Cardiac muscle cell (in vitro differentiated cells and primary cell): ENCODE results near the gene DENND1C. TPM values are rescaled to one million over a fixed set of nuclear protein-coding genes. Genes with fewer than 3 reads are reported as not detected.

Source experiments
- DNase-seq, 2 donors: peaks; one replicate each; pipeline versions ENCODE4 v3.0.0 to v3.0.0-alpha.2; 2010 to 2017; ENCODE audit warnings: low read depth in 1 of 2, low spot score in 1 of 2
- H3K27ac ChIP-seq: fragments of 200-600 bp; sonication (generic); 2 replicates; pipeline ENCODE4 v1.5.1; 2016
- H3K27me3 ChIP-seq: fragments of 200-600 bp; sonication (generic); 2 replicates; pipeline ENCODE4 v1.6.0; 2016; ENCODE audit warnings: control low read depth
- H3K36me3 ChIP-seq: fragments of 200-600 bp; sonication (generic); 2 replicates; pipeline ENCODE4 v1.5.1; 2016; ENCODE audit warnings: control low read depth
- H3K4me1 ChIP-seq: fragments of 200-600 bp; sonication (generic); 2 replicates; pipeline ENCODE4 v1.8.1; 2017; ENCODE audit warnings: low read depth, mild to moderate bottlenecking, mixed run types
- H3K4me3 ChIP-seq: fragments of 200-600 bp; sonication (generic); 2 replicates; pipeline ENCODE4 v1.5.1; 2016; ENCODE audit warnings: mild to moderate bottlenecking
- H3K9me3 ChIP-seq: fragments of 200-600 bp; sonication (generic); 2 replicates; pipeline ENCODE4 v1.5.1; 2017; ENCODE audit warnings: low read depth, mild to moderate bottlenecking, control low read depth
- polyA plus RNA-seq: library from polyadenylated mRNA; unstranded; fragments of >200 nt; fragmentation: Nextera tagmentation; extraction: Ambion mirVana; gene quantifications from 2 replicates; pipeline ENCODE4 v1.2.1, GENCODE V29; 2016
- total RNA-seq: library from RNA; depleted of rRNA; stranded (reverse); fragments of >200 nt; gene quantifications from 2 replicates; pipeline ENCODE4 v1.2.3, GENCODE V29; 2016
- TF ChIP-seq, protein P1 (sequence below): IDR thresholded peaks from 2 replicates; pipeline ENCODE4 v1.5.1; 2012; ENCODE audit warnings: low read depth, mild to moderate bottlenecking, low read length

DENND1C gene
- total and polyA plus RNA-seq, 2 experiments from 2014 or later = 1.8 to 4.9 TPM

GRCh38 chr19:6500837-6501739 lies 19.5 kb upstream of the DENND1C start:
- TF ChIP-seq, protein P1, sequence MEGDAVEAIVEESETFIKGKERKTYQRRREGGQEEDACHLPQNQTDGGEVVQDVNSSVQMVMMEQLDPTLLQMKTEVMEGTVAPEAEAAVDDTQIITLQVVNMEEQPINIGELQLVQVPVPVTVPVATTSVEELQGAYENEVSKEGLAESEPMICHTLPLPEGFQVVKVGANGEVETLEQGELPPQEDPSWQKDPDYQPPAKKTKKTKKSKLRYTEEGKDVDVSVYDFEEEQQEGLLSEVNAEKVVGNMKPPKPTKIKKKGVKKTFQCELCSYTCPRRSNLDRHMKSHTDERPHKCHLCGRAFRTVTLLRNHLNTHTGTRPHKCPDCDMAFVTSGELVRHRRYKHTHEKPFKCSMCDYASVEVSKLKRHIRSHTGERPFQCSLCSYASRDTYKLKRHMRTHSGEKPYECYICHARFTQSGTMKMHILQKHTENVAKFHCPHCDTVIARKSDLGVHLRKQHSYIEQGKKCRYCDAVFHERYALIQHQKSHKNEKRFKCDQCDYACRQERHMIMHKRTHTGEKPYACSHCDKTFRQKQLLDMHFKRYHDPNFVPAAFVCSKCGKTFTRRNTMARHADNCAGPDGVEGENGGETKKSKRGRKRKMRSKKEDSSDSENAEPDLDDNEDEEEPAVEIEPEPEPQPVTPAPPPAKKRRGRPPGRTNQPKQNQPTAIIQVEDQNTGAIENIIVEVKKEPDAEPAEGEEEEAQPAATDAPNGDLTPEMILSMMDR = no peak
- Histone ChIP-seq H3K27ac (no peak overlapping the region), H3K9me3 (no peaks in the 10 kb centered on the region), H3K27me3 (peaks cover 28% of the 10 kb centered on the region), H3K4me3 (peak overlapping the region; percentile 43), H3K4me1 (no peaks in the 10 kb centered on the region), H3K36me3 (no peaks in the 10 kb centered on the region)
- DNase-seq = no peak

GRCh38 chr19:6499052-6499790 lies 17.6 kb upstream of the DENND1C start:
- TF ChIP-seq, protein P1 = no peak
- H3K4me1 ChIP-seq = no peaks in the 10 kb centered on the region
- no peaks in the 10 kb centered on the region for H3K36me3 ChIP-seq
- no peak for DNase-seq
- H3K4me3 ChIP-seq = no peak overlapping the region
- no peak overlapping the region for H3K27ac ChIP-seq
- H3K9me3 ChIP-seq = no peaks in the 10 kb centered on the region
- peaks cover 28% of the 10 kb centered on the region for H3K27me3 ChIP-seq

GRCh38 chr19:6498294-6499036 lies 16.9 kb upstream of the DENND1C start:
- peaks cover 28% of the 10 kb centered on the region for H3K27me3 ChIP-seq
- H3K27ac ChIP-seq = no peak overlapping the region
- H3K4me1 ChIP-seq = no peaks in the 10 kb centered on the region
- H3K36me3 ChIP-seq = no peaks in the 10 kb centered on the region
- H3K9me3 ChIP-seq = no peaks in the 10 kb centered on the region
- DNase-seq = no peak
- TF ChIP-seq, protein P1 = no peak
- no peak overlapping the region for H3K4me3 ChIP-seq

DNA sequence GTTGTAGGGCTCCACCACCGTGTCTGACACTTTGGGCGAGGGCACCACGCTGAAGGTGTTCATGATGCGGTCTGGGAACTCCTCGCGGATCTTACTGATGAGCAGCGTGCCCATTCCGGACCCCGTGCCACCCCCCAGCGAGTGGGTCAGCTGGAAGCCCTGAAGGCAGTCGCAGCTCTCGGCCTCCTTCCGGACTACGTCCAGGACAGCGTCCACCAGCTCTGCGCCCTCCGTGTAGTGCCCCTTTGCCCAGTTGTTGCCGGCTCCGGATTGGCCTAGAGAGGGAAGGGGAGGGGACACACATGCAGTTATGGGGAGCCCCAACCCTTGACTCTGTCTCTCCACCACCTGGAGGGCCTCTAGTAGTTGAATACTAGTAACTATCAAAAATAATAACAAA lies 14.4 kb upstream of the DENND1C start:
- DNase-seq = no peak
- TF ChIP-seq, protein P1 = no peak
- Histone ChIP-seq H3K36me3 (no peaks in the 10 kb centered on the region), H3K4me1 (no peaks in the 10 kb centered on the region), H3K9me3 (no peaks in the 10 kb centered on the region), H3K4me3 (no peak overlapping the region), H3K27ac (no peak overlapping the region), H3K27me3 (peaks cover 9% of the 10 kb centered on the region)

DNA sequence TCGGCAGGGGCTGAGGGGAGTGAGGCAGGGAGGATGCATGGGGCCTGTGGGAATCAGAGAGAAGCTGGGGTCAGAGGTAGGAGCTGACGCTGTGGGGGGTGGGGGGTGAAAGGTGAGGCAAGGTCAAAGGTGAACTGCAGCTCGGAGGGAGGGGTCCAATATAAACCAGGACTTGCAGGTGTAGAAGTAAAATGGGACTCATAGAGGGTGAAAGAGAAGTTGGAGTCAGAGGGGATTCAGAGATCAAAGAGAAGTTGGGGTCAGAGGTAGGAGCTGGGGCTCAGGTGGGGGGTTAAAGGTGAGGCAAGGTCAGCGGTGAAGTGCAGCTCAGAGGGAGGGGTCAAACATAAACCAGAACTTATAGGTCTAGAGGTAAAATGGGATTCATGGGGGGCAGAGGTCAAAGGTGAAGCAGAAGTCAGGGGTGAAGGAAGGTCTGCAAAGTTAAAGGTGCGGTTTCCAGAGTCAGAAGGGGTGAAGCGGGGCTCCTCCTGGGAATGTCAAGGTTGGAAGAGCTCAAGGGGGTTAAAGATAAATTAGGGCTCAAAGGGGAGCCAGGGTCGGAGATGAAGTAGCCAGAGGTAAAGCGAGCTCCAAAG lies 12.9 kb upstream of the DENND1C start:
- H3K4me1 ChIP-seq = no peaks in the 10 kb centered on the region
- no peak overlapping the region for H3K4me3 ChIP-seq
- TF ChIP-seq, protein P1 = no peak
- H3K9me3 ChIP-seq = no peaks in the 10 kb centered on the region
- H3K36me3 ChIP-seq = no peaks in the 10 kb centered on the region
- H3K27ac ChIP-seq = no peak overlapping the region
- no peaks in the 10 kb centered on the region for H3K27me3 ChIP-seq
- no peak for DNase-seq
